BE2C (cell line): ENCODE measurements around the gene ABCA4.

ENCODE experiments used
- DNase-seq: peaks from one replicate; pipeline ENCODE4 v3.0.0-alpha.2; 2020
- H3K27me3 ChIP-seq: fragments of 250-450 bp; sonication (Bioruptor Pico); 2 replicates; pipeline ENCODE4 v1.5.1; 2020; ENCODE audit warnings: mild to moderate bottlenecking
- H3K36me3 ChIP-seq: fragments of 250-450 bp; sonication (Bioruptor Pico); 2 replicates; pipeline ENCODE4 v1.5.1; 2020; ENCODE audit warnings: mild to moderate bottlenecking
- H3K4me1 ChIP-seq: fragments of 250-450 bp; sonication (Bioruptor Pico); 2 replicates; pipeline ENCODE4 v1.5.1; 2020
- H3K4me3 ChIP-seq: 2 replicates; pipeline ENCODE4 v1.5.1; 2011; ENCODE audit warnings: low read depth, low read length
- H3K9me3 ChIP-seq: fragments of 250-450 bp; sonication (Bioruptor Pico); 2 replicates; pipeline ENCODE4 v1.5.1; 2020
- TF ChIP-seq, protein P1 (sequence below): IDR thresholded peaks from 2 replicates; pipeline ENCODE4 v1.5.1; 2012; ENCODE audit warnings: mild to moderate bottlenecking, low read depth, low read length

ABCA4 gene

DNA sequence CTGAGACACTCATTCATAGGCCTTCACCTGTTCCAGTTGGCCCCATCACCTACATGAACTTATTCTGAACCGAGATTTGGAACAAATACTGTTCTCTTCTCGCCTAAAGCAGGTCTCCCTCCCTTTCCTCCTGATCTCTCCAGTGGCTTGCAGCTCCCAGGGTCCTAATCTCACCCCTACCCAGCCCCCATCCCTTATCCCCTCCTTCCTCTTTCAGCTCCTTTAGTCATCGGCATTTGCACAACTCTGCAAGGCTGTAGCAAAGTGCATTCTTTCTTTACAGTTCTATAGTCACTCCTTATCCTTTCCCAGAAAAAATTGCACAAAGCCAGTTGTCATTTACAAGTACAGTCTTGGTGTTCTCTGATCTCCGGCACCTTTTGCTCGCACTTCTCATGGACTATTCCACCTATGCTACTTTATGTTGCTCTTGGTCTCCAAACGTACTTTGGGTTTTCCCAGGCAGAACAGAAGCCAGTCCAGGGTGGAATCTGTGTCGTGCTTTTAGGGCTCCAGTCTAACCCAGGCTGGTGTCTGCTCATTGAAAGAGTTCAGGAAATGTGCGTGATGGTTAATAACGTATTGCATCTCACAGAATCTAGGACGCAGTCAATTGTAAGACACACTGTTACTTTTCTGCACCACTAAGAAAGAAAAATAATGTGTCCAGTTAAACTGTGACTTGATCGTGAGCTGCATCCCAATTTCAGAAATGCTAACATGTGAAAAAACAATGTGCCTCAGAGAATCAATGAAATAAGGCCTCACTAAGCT is 965 bp downstream of the ABCA4 start:
- TF ChIP-seq, protein P1, sequence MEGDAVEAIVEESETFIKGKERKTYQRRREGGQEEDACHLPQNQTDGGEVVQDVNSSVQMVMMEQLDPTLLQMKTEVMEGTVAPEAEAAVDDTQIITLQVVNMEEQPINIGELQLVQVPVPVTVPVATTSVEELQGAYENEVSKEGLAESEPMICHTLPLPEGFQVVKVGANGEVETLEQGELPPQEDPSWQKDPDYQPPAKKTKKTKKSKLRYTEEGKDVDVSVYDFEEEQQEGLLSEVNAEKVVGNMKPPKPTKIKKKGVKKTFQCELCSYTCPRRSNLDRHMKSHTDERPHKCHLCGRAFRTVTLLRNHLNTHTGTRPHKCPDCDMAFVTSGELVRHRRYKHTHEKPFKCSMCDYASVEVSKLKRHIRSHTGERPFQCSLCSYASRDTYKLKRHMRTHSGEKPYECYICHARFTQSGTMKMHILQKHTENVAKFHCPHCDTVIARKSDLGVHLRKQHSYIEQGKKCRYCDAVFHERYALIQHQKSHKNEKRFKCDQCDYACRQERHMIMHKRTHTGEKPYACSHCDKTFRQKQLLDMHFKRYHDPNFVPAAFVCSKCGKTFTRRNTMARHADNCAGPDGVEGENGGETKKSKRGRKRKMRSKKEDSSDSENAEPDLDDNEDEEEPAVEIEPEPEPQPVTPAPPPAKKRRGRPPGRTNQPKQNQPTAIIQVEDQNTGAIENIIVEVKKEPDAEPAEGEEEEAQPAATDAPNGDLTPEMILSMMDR: no peak
- Histone ChIP-seq H3K4me1 (peaks cover 7% of the 10 kb centered on the region; the same call in 1 of the 2 replicates), H3K36me3 (no peaks in the 10 kb centered on the region), H3K27me3 (no peaks in the 10 kb centered on the region), H3K9me3 (no peaks in the 10 kb centered on the region), H3K4me3 (no peak overlapping the region)
- no peak for DNase-seq

DNA sequence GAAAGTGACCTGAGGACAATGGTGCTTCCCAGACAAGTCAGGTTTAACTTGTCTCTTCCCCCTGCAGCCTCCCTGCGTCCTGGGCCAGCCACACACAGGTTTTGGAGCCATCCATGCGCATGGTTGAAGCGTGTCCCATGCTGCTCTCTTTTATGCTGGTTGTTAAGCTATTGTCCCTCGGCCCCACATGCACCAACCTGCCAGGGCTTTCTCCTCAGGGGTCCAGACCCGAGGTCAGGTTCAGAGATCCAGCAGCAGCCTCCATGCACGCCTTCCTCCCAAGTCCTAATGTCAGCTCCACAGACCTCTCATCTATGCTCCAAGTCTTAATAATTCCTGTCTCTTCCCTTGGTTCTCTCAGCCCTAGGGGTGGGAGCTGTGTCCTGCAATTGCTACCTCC is 1.6 kb downstream of the ABCA4 start:
- TF ChIP-seq, protein P1: no peak
- Histone ChIP-seq H3K4me1 (peaks cover 7% of the 10 kb centered on the region; the same call in 1 of the 2 replicates), H3K27me3 (no peaks in the 10 kb centered on the region), H3K4me3 (no peak overlapping the region), H3K36me3 (no peaks in the 10 kb centered on the region), H3K9me3 (no peaks in the 10 kb centered on the region)
- no peak for DNase-seq

DNA sequence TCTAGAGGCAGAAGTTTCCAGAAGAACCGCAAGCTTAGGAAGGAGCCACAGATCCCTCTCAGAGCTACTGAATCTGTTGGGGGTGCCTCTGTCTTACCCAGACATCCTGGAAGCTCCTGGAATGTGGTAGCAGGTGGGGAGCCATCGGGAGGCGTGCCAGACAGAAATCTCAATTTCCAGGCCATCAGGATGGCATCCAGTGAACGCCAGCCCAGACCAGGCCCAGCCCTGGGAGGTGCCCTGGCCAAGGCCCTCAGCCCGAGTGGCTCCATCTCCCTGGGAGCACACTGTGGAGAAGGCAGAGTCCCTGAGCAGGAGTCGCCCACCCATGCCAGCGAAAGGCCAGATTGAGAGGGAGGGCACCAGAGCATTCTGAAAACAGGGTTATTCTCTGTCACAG is 2.5 kb downstream of the ABCA4 start:
- TF ChIP-seq, protein P1: no peak
- Histone ChIP-seq H3K4me3 (no peak overlapping the region), H3K4me1 (peaks cover 7% of the 10 kb centered on the region; the same call in 1 of the 2 replicates), H3K9me3 (no peaks in the 10 kb centered on the region), H3K36me3 (no peaks in the 10 kb centered on the region), H3K27me3 (no peaks in the 10 kb centered on the region)
- no peak for DNase-seq

DNA sequence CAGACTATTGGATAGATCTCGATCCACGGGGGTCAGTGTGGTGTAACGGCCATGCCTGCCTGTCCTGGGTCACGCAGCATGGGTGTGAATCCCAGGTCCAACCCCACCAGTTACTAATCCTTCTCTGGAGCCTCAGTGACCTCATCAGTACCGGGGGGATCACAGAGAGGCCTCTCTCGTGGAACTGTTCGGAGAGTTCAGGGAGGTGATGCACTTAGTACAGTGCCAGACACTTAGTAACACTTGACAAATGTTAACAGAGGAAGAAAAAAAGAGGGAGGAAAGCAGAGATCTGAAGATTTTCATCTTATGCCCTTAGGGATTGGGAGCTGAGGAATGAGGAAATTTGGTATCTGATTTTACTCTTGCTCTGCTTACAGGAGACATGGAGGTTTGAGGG is 2.9 kb downstream of the ABCA4 start:
- TF ChIP-seq, protein P1: no peak
- peaks cover 7% of the 10 kb centered on the region; the same call in 1 of the 2 replicates for H3K4me1 ChIP-seq
- no peak for DNase-seq

DNA sequence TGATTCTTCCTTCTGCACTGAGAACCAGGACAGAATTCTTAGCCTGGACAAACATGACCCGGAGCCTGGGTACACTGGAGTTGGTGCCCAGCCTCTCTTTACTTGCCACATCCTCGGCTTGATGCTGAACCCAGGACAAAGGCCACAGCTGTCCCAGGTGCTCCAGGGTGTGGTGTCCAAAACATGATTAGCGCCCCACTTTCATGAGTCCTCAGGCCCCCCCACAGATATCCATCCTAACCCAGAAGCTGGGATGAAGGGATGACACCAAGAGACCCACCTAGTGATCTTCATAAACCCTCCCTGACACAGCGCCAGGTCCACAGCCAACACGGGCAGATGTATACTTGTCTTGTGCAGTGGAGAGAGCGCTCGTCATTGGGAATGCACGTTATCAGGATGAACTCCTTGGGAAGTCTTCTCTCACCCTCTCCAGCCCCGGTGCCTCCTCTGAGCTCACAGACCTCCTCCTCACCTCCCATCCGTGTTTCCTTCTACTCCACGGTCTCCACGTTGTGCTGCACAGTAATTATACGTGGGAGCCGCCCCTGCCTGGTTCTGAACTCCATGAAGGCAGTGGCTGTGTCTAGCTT is 3.6 kb downstream of the ABCA4 start:
- DNase-seq: no peak
- TF ChIP-seq, protein P1: no peak
- Histone ChIP-seq H3K4me1 (peaks cover 7% of the 10 kb centered on the region; the same call in 1 of the 2 replicates), H3K36me3 (no peaks in the 10 kb centered on the region), H3K27me3 (no peaks in the 10 kb centered on the region), H3K4me3 (no peak overlapping the region), H3K9me3 (no peaks in the 10 kb centered on the region)

More for the DNA sequence above, 2.9 kb downstream of the ABCA4 start:
- Histone ChIP-seq H3K27me3 (no peaks in the 10 kb centered on the region), H3K4me3 (no peak overlapping the region), H3K9me3 (no peaks in the 10 kb centered on the region), H3K36me3 (no peaks in the 10 kb centered on the region)

DNA sequence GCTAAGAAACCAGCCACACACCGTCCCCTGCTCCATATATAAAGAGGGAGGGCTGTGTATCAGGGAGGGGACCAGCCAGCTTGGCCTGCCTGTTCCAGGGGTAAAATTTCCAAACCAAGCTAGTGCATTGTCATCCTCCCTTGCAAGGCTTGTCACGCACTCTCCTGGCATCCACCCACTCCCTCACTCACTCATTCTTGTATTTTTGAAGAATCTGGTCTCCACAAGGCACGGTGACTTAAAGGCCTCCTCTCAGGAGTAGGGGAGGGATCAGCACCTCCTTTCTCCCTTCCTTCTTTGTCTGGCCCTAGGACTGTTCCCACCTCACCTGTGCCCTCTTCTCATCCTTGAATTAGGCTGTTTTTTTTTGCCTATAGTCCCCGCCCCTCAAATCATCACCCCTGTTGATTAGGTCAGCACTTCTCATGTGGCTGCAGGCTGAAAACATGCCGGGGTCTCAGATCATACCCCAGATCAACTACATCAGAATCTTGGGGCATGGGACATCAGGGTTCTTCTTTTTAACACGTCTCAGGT is 5.0 kb downstream of the ABCA4 start:
- H3K9me3 ChIP-seq: no peaks in the 10 kb centered on the region
- H3K36me3 ChIP-seq: no peaks in the 10 kb centered on the region
- no peaks in the 10 kb centered on the region for H3K27me3 ChIP-seq
- H3K4me3 ChIP-seq: no peak overlapping the region
- TF ChIP-seq, protein P1: no peak
- H3K4me1 ChIP-seq: peaks cover 7% of the 10 kb centered on the region; the same call in 1 of the 2 replicates
- no peak for DNase-seq
